Activated CD4-positive, alpha-beta T cell treated with anti-CD3 and anti-CD28 coated beads, Interleukin-2, Interleukin-6, amounts not matched to agents 100 ng/mL and 50 ng/mL, durations not matched to agents 16 hours and 8 hours (primary cell): Measurements from ENCODE around the gene CCT7.

Experiments used
- DNase-seq: peaks from one replicate; pipeline ENCODE4 v3.0.0-alpha.2; 2020

CCT7 gene

GRCh38 chr2:73269686-73270465 lies 35.8 kb downstream of the CCT7 start:
- DNase-seq: no peak

- DNase-seq: no peak
Observed at GRCh38 chr2:73272270-73272669, 38.2 kb downstream of the CCT7 start.

DNA sequence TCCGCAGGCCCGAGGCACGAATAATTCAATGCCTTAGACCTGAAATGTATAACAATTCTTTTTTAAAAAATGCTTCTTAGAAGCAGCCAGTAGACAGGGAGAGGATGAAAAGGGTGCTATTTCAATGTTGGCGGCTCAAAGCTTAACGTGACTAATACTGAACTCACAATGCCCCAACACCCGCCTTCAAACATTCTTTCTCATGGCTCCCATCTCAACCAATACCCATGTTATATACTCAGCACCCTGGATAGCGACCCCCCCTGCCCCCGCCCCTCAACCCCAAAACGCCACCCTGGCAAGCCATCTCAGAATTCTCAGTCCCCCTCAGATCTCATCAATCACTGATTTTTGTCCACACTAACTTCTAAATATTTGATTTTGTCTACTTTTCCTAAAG lies 45.7 kb downstream of the CCT7 start:
- DNase-seq: no peak

GRCh38 chr2:73281244-73281643 lies 47.1 kb downstream of the CCT7 start:
- no peak for DNase-seq

DNA sequence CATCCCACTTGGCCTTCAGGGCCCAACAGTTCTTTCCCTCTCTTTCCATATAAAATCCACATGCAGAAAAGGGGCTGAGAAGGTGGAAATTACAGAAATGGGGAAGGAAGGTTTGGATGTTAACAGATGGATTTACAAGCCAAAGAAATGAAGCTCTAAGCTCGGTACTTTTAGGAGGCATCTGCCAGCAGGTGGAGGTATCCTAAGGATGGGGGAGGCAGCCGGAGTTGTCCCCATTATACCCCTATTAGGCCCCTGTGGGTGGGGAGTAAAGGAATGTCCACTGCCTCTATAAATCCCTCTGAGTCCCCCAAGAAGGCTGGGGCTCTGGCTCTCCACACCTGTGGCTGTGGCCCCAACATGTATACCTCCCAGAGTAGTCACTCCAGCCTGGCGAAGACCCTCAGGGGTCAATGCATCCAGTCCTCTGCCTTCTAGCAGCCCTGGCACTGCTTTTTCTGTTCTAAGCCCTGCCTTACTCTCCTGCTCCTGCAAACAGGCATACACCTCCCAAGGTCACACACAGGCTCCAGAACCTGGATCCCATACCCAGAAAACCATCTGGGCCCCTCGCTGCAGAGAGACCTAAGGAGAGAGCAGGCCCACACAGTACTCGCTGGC lies 48.9 kb downstream of the CCT7 start:
- no peak for DNase-seq

DNA sequence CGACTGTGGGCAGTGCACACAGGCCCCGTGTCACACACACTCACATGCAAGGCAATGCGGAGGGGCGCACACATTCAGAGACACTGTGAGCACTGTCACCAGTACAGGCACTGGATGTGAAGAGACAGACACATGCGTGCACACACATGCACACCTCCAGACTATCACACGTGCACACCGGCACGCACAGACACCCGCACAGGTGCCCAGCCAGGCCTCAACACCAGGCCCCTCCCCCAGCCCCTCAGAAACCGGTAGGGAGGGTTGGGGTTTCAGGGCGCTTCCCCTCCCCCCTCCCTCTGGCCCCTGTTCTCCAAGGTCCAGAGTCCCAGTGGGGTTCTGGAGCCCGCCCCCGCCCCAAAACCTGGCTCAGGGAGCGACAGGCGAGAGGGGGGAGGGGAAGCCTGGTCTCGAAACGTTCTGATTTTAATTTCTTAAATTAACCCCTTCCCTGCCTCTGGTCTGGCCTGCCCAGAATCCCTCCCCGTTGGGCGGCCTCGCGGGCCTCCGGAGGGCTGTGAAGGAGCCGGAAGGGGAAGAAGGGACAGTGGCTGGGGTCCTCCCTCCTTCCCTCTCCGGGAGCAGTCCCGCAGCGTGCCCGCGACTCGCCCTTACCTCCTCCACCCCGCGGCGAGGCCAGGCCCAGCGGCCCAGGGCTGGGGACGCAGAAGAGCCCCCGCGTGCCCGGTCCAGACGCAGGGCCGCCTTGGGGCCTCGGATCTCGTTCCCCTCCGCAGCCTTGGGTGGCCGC lies 49.6 kb downstream of the CCT7 start:
- DNase-seq: peak; percentile 34

- peak; percentile 89 for DNase-seq
Observed at GRCh38 chr2:73284296-73285158, 50.4 kb downstream of the CCT7 start, which contains the start of gene FBXO41. Gene FBXO41 (minus strand): TSS chr2:73284478. CDS start chr2:73269630, 14,848 bp downstream.

DNA sequence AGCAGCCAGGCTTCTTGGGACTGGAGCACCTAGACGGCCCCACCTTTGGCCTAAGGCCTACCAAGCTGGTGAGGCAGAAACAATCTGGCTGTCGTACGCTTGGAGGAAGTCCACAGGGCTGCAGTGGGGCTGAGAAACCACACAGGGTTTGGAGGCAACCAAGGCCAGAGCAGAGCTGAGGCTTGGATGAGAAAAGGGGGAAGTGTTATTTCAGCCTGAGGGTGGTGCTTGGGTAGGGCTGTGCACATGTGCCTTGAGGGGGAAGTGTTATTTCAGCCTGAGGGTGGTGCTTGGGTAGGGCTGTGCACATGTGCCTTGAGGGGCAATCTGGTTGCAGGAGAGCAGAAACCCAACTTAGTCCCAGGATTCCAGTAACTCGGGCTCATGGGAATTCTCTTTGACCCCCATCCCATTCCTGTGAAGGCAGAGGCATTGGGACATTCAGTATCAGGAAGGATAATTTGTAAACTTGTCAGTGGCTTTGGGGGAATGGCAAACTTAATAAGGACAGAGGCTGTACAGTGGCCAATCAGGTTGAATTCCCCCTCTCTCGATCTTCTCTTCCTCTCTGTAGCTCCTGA lies 51.1 kb downstream of the CCT7 start:
- DNase-seq: peak; percentile 32

GRCh38 chr2:73286134-73286655 lies 52.1 kb downstream of the CCT7 start:
- no peak for DNase-seq

DNA sequence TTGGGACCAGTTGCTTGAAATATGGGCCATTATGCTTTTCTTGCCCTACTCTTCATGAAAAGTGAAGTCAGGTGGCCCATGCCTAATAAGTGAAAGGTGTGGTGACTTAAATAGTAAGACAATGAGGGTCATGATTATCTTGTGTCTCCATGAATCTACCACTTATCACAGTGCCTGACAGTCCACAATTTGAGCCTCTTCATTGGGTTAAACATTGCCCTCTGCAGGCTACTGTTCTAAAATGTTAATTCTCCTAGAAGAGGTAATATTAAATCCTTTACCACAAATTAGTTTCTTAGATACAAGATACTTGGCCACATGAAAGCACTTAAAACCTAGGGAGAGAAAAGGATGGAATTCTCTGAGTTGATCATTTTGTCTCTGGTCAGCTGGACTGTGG lies 55.2 kb downstream of the CCT7 start:
- no peak for DNase-seq

DNA sequence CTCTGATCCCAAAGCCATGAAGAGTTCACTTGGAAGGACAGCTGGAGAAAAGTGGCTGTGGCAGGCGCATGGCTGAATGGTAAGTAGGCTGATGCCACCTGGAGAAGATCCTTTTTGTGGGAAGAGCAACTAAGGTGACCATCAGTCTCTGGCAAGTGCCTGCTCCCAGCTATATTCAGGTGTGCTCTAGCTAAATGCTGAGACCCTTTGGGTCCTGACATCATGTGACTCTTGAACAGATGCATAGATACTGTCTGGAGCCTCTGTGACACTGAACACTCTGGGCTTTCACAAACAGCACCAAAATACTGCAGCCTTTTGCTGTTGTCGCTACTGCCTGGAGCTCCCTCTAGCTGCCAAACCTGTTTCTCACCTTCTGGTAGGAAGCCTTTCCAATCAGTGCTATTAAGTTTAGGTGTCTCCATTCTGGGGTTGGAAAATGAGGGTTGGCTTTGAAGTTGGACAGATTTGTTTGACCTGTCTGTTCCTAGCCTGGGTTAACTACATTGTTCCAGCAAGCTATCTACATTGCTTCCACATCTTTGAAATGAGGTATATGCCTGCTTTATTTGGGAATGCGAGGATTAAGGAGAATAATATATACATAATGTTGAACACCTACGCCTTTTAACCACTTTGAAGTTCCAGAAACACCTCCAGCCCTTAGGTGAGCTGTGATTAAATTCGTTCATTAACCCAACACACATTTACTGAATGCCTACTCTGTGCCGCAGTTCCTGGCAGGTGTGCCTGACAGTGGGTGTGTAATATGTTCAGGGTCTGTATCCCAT lies 56.1 kb downstream of the CCT7 start:
- DNase-seq: peak; percentile 70

DNA sequence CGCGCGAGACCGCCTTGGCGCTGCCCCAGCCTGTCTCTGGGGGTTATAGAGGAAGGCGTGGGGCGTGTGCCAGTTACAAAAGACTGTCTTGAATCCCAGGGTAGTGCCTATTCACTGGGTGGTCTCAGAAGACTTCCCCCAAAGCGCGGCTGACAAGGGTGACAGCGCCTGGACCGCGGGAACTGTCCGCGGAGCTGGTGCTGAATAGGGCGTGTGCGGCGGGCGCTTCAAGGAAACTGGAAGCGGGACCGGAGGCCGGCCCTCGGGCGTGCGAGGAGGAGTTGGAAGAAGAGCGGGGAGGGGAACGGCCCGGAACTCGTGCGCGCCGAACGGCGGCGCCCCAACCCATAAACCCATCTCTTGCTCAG lies 57.0 kb downstream of the CCT7 start:
- DNase-seq: peak; percentile 57

DNA sequence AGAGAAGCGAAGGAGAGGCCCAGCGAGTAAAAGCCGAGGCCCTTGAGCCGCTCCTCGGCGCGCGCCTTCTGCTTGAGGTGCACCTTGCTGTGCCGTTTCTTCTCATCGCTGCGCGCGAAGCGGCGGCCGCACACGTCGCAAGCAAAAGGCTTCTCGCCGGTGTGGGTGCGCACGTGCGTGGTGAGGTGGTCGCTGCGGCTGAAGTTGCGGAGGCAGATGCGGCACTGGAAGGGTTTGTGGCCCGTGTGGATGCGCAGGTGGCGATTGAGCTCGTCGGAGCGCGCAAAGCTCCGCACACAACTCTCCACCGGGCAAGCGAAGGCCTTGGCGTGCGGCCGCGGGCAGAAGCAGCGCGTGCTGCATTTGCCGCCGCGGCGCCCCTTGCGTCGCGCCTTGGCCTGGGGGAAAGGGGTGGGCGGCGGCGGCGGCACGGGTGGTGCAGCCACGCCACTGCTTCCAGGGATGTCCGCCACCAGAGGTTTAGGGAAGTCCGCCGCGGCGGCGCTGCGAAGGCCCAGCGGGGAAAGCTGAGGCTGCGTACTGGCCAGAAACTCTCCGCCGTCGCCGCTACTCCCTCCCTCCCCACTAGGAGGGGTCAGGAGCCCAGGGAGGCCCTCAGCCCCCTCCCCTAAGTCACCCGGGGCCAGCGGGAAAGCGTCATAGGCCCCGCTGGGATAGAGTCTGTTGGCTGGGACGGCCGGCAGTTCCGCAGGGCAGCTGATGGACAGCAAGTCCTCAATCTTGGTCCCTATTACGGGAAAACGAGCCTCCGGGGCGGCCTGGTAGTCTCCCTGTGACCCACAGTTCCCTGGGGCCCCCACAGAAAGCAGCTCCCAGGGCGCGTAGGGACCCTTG lies 57.6 kb downstream of the CCT7 start:
- DNase-seq: no peak

- no peak for DNase-seq
Observed at GRCh38 chr2:73292316-73292905, 58.3 kb downstream of the CCT7 start.

GRCh38 chr2:73292906-73293533 lies 58.9 kb downstream of the CCT7 start:
- DNase-seq: no peak

DNA sequence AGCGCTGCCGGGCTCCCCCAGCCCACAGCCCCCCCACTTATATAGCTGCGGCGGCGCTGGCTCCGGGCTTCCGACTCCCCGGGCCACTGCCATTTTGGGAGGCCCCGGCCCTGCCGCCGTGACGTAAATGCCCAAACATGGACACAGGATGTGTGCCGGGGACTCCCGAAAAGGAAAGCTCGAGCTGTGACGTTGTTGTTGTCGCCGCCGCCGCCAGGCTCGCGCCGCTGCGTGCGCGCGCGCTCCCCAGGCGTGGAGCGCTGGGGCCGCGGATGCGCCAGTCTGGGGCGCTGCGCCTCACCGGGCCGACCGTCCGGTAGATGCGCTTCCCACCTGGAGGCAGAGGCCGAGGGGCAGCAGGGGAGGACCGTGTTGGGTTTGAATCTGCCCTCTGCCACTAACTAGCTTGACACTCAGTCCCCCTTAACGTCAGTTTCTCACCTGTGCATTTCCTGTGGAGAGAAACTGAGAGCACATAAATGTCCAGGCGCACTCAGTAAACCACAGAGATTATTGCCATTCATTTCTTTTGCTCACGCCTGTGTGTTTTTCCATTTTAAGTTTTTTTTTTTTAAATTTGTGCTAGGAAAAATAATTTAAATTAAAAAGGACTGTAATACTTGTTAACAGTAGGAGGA lies 59.5 kb downstream of the CCT7 start, which contains the start of gene EGR4:
Gene EGR4, minus strand, starts transcription at position 15 of the 638 bp plus-strand sequence. CDS start 231 bp downstream, outside the sequence.
- peak; percentile 94 for DNase-seq

- DNase-seq: no peak
Observed at GRCh38 chr2:73294239-73294638, 60.1 kb downstream of the CCT7 start.

GRCh38 chr2:73295751-73296400 lies 61.8 kb downstream of the CCT7 start:
- no peak for DNase-seq
